GM12878 (cell line): ENCODE results near the gene MICALL2. TPM values are rescaled to one million over a fixed set of nuclear protein-coding genes. Genes with fewer than 3 reads are reported as not detected.

ENCODE experiments used
- BACH1 ChIP-seq: fragments of 450-650 bp; IDR thresholded peaks from 2 replicates; pipeline ENCODE4 v1.6.1; 2017; ENCODE audit warnings: mild to moderate bottlenecking, borderline replicate concordance
- BCLAF1 ChIP-seq: fragments of 450-650 bp; IDR thresholded peaks from 2 replicates; pipeline ENCODE4 v1.6.1; 2017; ENCODE audit warnings: antibody characterized with exemption, mild to moderate bottlenecking, moderate library complexity
- CBFB ChIP-seq: IDR thresholded peaks from 2 replicates; pipeline ENCODE4 v1.6.1; 2016; ENCODE audit warnings: antibody characterized with exemption, low read depth
- CHD1 ChIP-seq: IDR thresholded peaks from 2 replicates; pipeline ENCODE4 v1.6.1; 2012; ENCODE audit warnings: low read depth, low read length, improper control_type of control experiment
- CREB1 ChIP-seq: IDR thresholded peaks from 2 replicates; pipeline ENCODE4 v1.6.1; 2012; ENCODE audit warnings: low read depth, mild to moderate bottlenecking, inconsistent platforms
- EZH2 ChIP-seq: IDR thresholded peaks from 2 replicates; pipeline ENCODE4 v1.6.1; 2012; ENCODE audit warnings: low read depth, mild to moderate bottlenecking, control low read depth, inconsistent platforms, low read length, borderline replicate concordance; ENCODE audit not compliant: control insufficient read depth
- FOS ChIP-seq: IDR thresholded peaks from 3 replicates; pipeline ENCODE4 v1.6.1; 2011; ENCODE audit warnings: borderline replicate concordance; ENCODE audit not compliant: insufficient read length; ENCODE audit errors: extremely low read depth
- FOXK2 ChIP-seq: fragments of 450-650 bp; IDR thresholded peaks from 2 replicates; pipeline ENCODE4 v1.6.1; 2017; ENCODE audit warnings: mild to moderate bottlenecking, moderate library complexity
- GABPA ChIP-seq: IDR thresholded peaks from 2 replicates; pipeline ENCODE4 v1.6.1; 2014; ENCODE audit warnings: antibody characterized with exemption, low read depth, mild to moderate bottlenecking, inconsistent platforms
- IKZF1 ChIP-seq: fragments of 450-650 bp; conservative IDR thresholded peaks from 2 replicates; pipeline ENCODE4 v1.6.1; 2017; ENCODE audit warnings: antibody characterized with exemption, mild to moderate bottlenecking
- IRF4 ChIP-seq: IDR thresholded peaks from 2 replicates; pipeline ENCODE4 v1.6.1; 2011; ENCODE audit warnings: low read depth, low read length
- MEF2A ChIP-seq: IDR thresholded peaks from 2 replicates; pipeline ENCODE4 v1.6.1; 2011; ENCODE audit warnings: low read depth, mild to moderate bottlenecking, low read length, moderate library complexity; ENCODE audit not compliant: insufficient read depth
- PBX3 ChIP-seq: IDR thresholded peaks from 2 replicates; pipeline ENCODE4 v1.6.1; 2011; ENCODE audit warnings: mild to moderate bottlenecking, low read depth, low read length, moderate library complexity; ENCODE audit not compliant: insufficient replicate concordance
- PKNOX1 ChIP-seq: fragments of 450-650 bp; IDR thresholded peaks from 2 replicates; pipeline ENCODE4 v1.6.1; 2016; ENCODE audit warnings: mild to moderate bottlenecking
- POLR2AphosphoS2 ChIP-seq: IDR thresholded peaks from 2 replicates; pipeline ENCODE4 v1.6.1; 2011; ENCODE audit warnings: low read depth, mild to moderate bottlenecking, low read length, improper control_type of control experiment, moderate library complexity
- RUNX3 ChIP-seq: IDR thresholded peaks from 2 replicates; pipeline ENCODE4 v1.6.1; 2012; ENCODE audit warnings: low read length, inconsistent platforms
- SREBF1 ChIP-seq: IDR thresholded peaks from 2 replicates; pipeline ENCODE4 v1.6.1; 2012; ENCODE audit warnings: mild to moderate bottlenecking, low read length
- STAT1 ChIP-seq: fragments of 450-650 bp; conservative IDR thresholded peaks from 2 replicates; pipeline ENCODE4 v1.6.1; 2014; ENCODE audit warnings: antibody characterized with exemption, mild to moderate bottlenecking
- TARDBP ChIP-seq: IDR thresholded peaks from 2 replicates; pipeline ENCODE4 v1.6.1; 2016; ENCODE audit warnings: borderline replicate concordance
- TCF12 ChIP-seq: IDR thresholded peaks from 2 replicates; pipeline ENCODE4 v1.6.1; 2011; ENCODE audit warnings: low read depth, mild to moderate bottlenecking, low read length
- USF1 ChIP-seq: IDR thresholded peaks from 2 replicates; pipeline ENCODE4 v1.6.1; 2011; ENCODE audit warnings: borderline replicate concordance, low read depth, mild to moderate bottlenecking, moderate library complexity, mixed read lengths, low read length; ENCODE audit not compliant: insufficient read depth; ENCODE audit errors: extremely low read length
- USF2 ChIP-seq: IDR thresholded peaks from 2 replicates; pipeline ENCODE4 v1.6.1; 2011; ENCODE audit warnings: low read depth, low read length, improper control_type of control experiment, borderline replicate concordance
- ZSCAN29 ChIP-seq: fragments of 450-650 bp; IDR thresholded peaks from 2 replicates; pipeline ENCODE4 v1.6.1; 2017; ENCODE audit warnings: mild to moderate bottlenecking, moderate library complexity
- polyA plus RNA-seq, 11 experiments: library from polyadenylated mRNA; depleted of rRNA in 4 of 11; unstranded in 6 of 11; stranded (reverse) in 5 of 11; fragments of >200 nt; fragmentation: Nextera tagmentation in 4 of 11; fragmentation: Illumina TruSeq in 1 of 11; extraction: Ambion mirVana in 4 of 11; extraction: Trizol in 1 of 11; gene quantifications; 1 replicate in 1 of 11; 2 replicates in 10 of 11; pipeline versions ENCODE4 v1.2.1 to v1.2.3, GENCODE V29; 2011 to 2016; ENCODE audit warnings: inconsistent platforms in 2 of 11, missing spikeins in 2 of 11, low read depth in 1 of 11
- total RNA-seq, 4 experiments: library from RNA; depleted of rRNA in 3 of 4; stranded (reverse); fragments of >200 nt in 3 of 4; fragmentation: Illumina TruSeq in 1 of 4; extraction: Trizol in 1 of 4; gene quantifications; 2 replicates each; pipeline versions ENCODE4 v1.2.1 to v1.2.3, GENCODE V29; 2013 to 2021

Gene MICALL2
- total and polyA plus RNA-seq, 10 of the 15 experiments (the other 5 are each of a cell fraction or from before 2014, with no cell fraction given) = 0.04 to 1.7 (median 0.83) TPM; not detected in 3

GRCh38 chr7:1503816-1504775 is 44.8 kb upstream of the MICALL2 start, which contains the start of gene INTS1 (continued):
- no peak for TF ChIP-seq IRF4
- no peak for TF ChIP-seq FOS
- TF ChIP-seq RUNX3 = peak; percentile 52
- TF ChIP-seq EZH2 = no peak
- TF ChIP-seq SREBF1 = peak; percentile 55; the same call in 1 of the 2 replicates
- peak; percentile 32; the same call in 1 of the 2 replicates for TF ChIP-seq BACH1
- TF ChIP-seq STAT1 = 0 out of 2 replicates have a peak, but pooled peaks have one; percentile 69
- 0 out of 2 replicates have a peak, but pooled peaks have one; percentile 28 for TF ChIP-seq POLR2AphosphoS2
- TF ChIP-seq IKZF1 = peak; percentile 99
- TF ChIP-seq USF1 = no peak
- peak; percentile 76 for TF ChIP-seq TCF12
- TF ChIP-seq CBFB = no peak
- peak; percentile 89 for TF ChIP-seq FOXK2
- TF ChIP-seq PBX3 = no peak
- 0 out of 2 replicates have a peak, but pooled peaks have one; percentile 81 for TF ChIP-seq TARDBP
- TF ChIP-seq MEF2A = peak; percentile 76; the same call in 1 of the 2 replicates
- TF ChIP-seq CHD1 = no peak
- TF ChIP-seq ZSCAN29 = no peak
- TF ChIP-seq BCLAF1 = no peak
- TF ChIP-seq PKNOX1 = peak; percentile 52
- peak; percentile 66; the same call in 1 of the 2 replicates for TF ChIP-seq CREB1
- TF ChIP-seq USF2 = no peak
- peak; percentile 98 for TF ChIP-seq GABPA
